IMR-90 (cell line): Measurements from ENCODE around the gene SEMA4D. TPM values are rescaled to one million over a fixed set of nuclear protein-coding genes. Genes with fewer than 3 reads are reported as not detected.

Source experiments
- ATAC-seq: fragments of 200-7000 bp; cut with Tn5 transposase; 2 replicates; pipeline ENCODE4 v1.9.1; 2020; ENCODE audit warnings: low read depth, mild to moderate bottlenecking, moderate library complexity
- BruUV-seq: library from RNA; stranded (reverse); fragments of 400-500 nt; replicated peaks from 2 replicates; lab custom pipeline; 2021; lab: Mats Ljungman, UMichigan
- CTCF ChIA-PET: fragments of 300-600 bp; formaldehyde crosslinking; extraction: SDS; loops from one replicate; lab custom pipeline; 2021; ENCODE audit warnings: antibody characterized with exemption; lab: Yijun Ruan, JAX
- POLR2A ChIA-PET: fragments of 300-600 bp; sonication (Branson Sonifier 250); formaldehyde crosslinking; loops from one replicate; lab custom pipeline; 2022; ENCODE audit warnings: antibody characterized with exemption; ENCODE audit not compliant: unreplicated experiment; lab: Charles Lee
- DNase-seq: peaks from one replicate; pipeline ENCODE4 v3.0.0; 2013
- H2AFZ ChIP-seq: replicated peaks from 2 replicates; pipeline ENCODE3; 2013; ENCODE audit warnings: low read length, mild to moderate bottlenecking; ENCODE audit not compliant: poor library complexity
- H2AK5ac ChIP-seq: 2 replicates; pipeline ENCODE4 v1.6.1; 2013; ENCODE audit warnings: low read depth, low read length, inconsistent platforms
- H2AK9ac ChIP-seq: replicated peaks from 2 replicates; pipeline ENCODE3; 2013; ENCODE audit warnings: mild to moderate bottlenecking, low read depth, low read length, moderate library complexity; ENCODE audit not compliant: poor library complexity
- H2BK120ac ChIP-seq: 2 replicates; pipeline ENCODE4 v1.6.1; 2013; ENCODE audit warnings: low read depth, low read length, inconsistent platforms
- H2BK15ac ChIP-seq: 3 replicates; pipeline ENCODE4 v1.6.1; 2013; ENCODE audit warnings: low read depth, low read length, inconsistent platforms
- H2BK20ac ChIP-seq: 2 replicates; pipeline ENCODE4 v1.6.1; 2013; ENCODE audit warnings: low read depth, mild to moderate bottlenecking, inconsistent platforms, low read length, moderate library complexity
- H2BK5ac ChIP-seq: 2 replicates; pipeline ENCODE4 v1.6.1; 2013; ENCODE audit warnings: mild to moderate bottlenecking, low read depth, low read length, inconsistent platforms; ENCODE audit not compliant: poor library complexity, severe bottlenecking
- H3K14ac ChIP-seq: replicated peaks from 2 replicates; pipeline ENCODE4 v1.6.1; 2013; ENCODE audit warnings: low read depth, low read length, inconsistent platforms
- H3K18ac ChIP-seq: 2 replicates; pipeline ENCODE4 v1.6.1; 2013; ENCODE audit warnings: low read depth, low read length, control low read depth
- H3K23ac ChIP-seq: 2 replicates; pipeline ENCODE4 v1.6.1; 2013; ENCODE audit warnings: low read depth, low read length, inconsistent platforms
- H3K27ac ChIP-seq: 2 replicates; pipeline ENCODE4 v1.5.1; 2013; ENCODE audit warnings: mild to moderate bottlenecking, control low read depth, low read length; ENCODE audit not compliant: insufficient read depth
- H3K27me3 ChIP-seq: 2 replicates; pipeline ENCODE4 v1.6.1; 2013; ENCODE audit warnings: low read length; ENCODE audit not compliant: control insufficient read depth, insufficient read depth
- H3K36me3 ChIP-seq: 2 replicates; pipeline ENCODE4 v1.6.1; 2013; ENCODE audit warnings: low read length, mixed read lengths; ENCODE audit not compliant: control insufficient read depth, insufficient read depth
- H3K4ac ChIP-seq: 2 replicates; pipeline ENCODE4 v1.6.1; 2013; ENCODE audit warnings: low read depth, low read length, inconsistent platforms
- H3K4me1 ChIP-seq: 2 replicates; pipeline ENCODE4 v1.6.1; 2013; ENCODE audit warnings: low read length, mixed read lengths; ENCODE audit not compliant: control insufficient read depth, insufficient read depth
- H3K4me2 ChIP-seq: 2 replicates; pipeline ENCODE4 v1.6.1; 2013; ENCODE audit warnings: low read depth, mild to moderate bottlenecking, control low read depth, low read length, moderate library complexity
- H3K4me3 ChIP-seq: 2 replicates; pipeline ENCODE4 v1.5.1; 2013; ENCODE audit warnings: low read depth, mild to moderate bottlenecking, control low read depth, low read length, moderate library complexity; ENCODE audit not compliant: insufficient read depth
- H3K56ac ChIP-seq: 2 replicates; pipeline ENCODE4 v1.6.1; 2013; ENCODE audit warnings: low read length, inconsistent platforms; ENCODE audit not compliant: insufficient read depth; ENCODE audit errors: extremely low read depth
- H3K79me1 ChIP-seq, 2 experiments: 2 replicates each; pipeline ENCODE4 v1.6.1; 2013; ENCODE audit warnings: low read length in 2 of 2, inconsistent platforms in 1 of 2, low read depth in 1 of 2
- H3K9ac ChIP-seq: 2 replicates; pipeline ENCODE4 v1.6.1; 2013; ENCODE audit warnings: low read depth, low read length, control low read depth
- H3K9me1 ChIP-seq: 2 replicates; pipeline ENCODE4 v1.6.1; 2013; ENCODE audit warnings: low read length, inconsistent platforms; ENCODE audit not compliant: insufficient read depth
- H3K9me3 ChIP-seq: 2 replicates; pipeline ENCODE4 v1.6.1; 2013; ENCODE audit warnings: low read length; ENCODE audit not compliant: control insufficient read depth, insufficient read depth
- H4K20me1 ChIP-seq: 2 replicates; pipeline ENCODE4 v1.6.1; 2013; ENCODE audit warnings: low read length, inconsistent platforms; ENCODE audit not compliant: insufficient read depth
- H4K5ac ChIP-seq: 2 replicates; pipeline ENCODE4 v1.6.1; 2013; ENCODE audit warnings: mild to moderate bottlenecking, low read depth, low read length, control low read depth
- H4K8ac ChIP-seq, 2 experiments: 2 replicates each; pipeline ENCODE4 v1.6.1; 2013; ENCODE audit warnings: low read depth in 2 of 2, low read length in 2 of 2, control low read depth in 1 of 2, inconsistent platforms in 1 of 2
- H4K91ac ChIP-seq: 2 replicates; pipeline ENCODE4 v1.6.1; 2013; ENCODE audit warnings: low read depth, low read length, inconsistent platforms; ENCODE audit not compliant: insufficient read depth
- BHLHE40 ChIP-seq: fragments of 150-350 bp; IDR thresholded peaks from 2 replicates; pipeline ENCODE4 v1.6.1; 2016; ENCODE audit warnings: mild to moderate bottlenecking, low read depth, low read length
- CEBPB ChIP-seq: IDR thresholded peaks from 2 replicates; pipeline ENCODE4 v1.6.1; 2012; ENCODE audit warnings: low read depth, low read length, improper control_type of control experiment
- CHD1 ChIP-seq: IDR thresholded peaks from 2 replicates; pipeline ENCODE4 v1.6.1; 2012; ENCODE audit warnings: low read depth, low read length, improper control_type of control experiment
- FOS ChIP-seq: fragments of 150-350 bp; IDR thresholded peaks from 2 replicates; pipeline ENCODE4 v1.6.1; 2016; ENCODE audit warnings: low read depth, low read length
- MAFK ChIP-seq: IDR thresholded peaks from 2 replicates; pipeline ENCODE4 v1.6.1; 2012; ENCODE audit warnings: low read depth, low read length, improper control_type of control experiment
- MAZ ChIP-seq: IDR thresholded peaks from 2 replicates; pipeline ENCODE4 v1.6.1; 2012; ENCODE audit warnings: low read depth, mild to moderate bottlenecking, low read length, improper control_type of control experiment, moderate library complexity, borderline replicate concordance
- MXI1 ChIP-seq: IDR thresholded peaks from 2 replicates; pipeline ENCODE4 v1.6.1; 2012; ENCODE audit warnings: low read depth, mild to moderate bottlenecking, low read length, moderate library complexity, borderline replicate concordance
- NFE2L2 ChIP-seq: fragments of 150-350 bp; IDR thresholded peaks from 2 replicates; pipeline ENCODE4 v1.6.1; 2016; ENCODE audit warnings: low read depth, mild to moderate bottlenecking, low read length
- POLR2A ChIP-seq: IDR thresholded peaks from 2 replicates; pipeline ENCODE4 v1.6.1; 2012; ENCODE audit warnings: mild to moderate bottlenecking, low read depth, low read length
- RAD21 ChIP-seq: IDR thresholded peaks from 2 replicates; pipeline ENCODE4 v1.6.1; 2012; ENCODE audit warnings: low read length, improper control_type of control experiment
- RCOR1 ChIP-seq: IDR thresholded peaks from 2 replicates; pipeline ENCODE4 v1.6.1; 2012; ENCODE audit warnings: mild to moderate bottlenecking, low read length, improper control_type of control experiment; ENCODE audit not compliant: insufficient replicate concordance
- RFX5 ChIP-seq: IDR thresholded peaks from 2 replicates; pipeline ENCODE4 v1.8.0; 2012; ENCODE audit warnings: low read depth, mild to moderate bottlenecking, low read length, moderate library complexity
- SMC3 ChIP-seq: fragments of 150-350 bp; IDR thresholded peaks from 2 replicates; pipeline ENCODE4 v1.6.1; 2016; ENCODE audit warnings: low read depth, mild to moderate bottlenecking, antibody characterized with exemption, low read length, moderate library complexity
- WGBS, 2 experiments: methylation state at CpG; one replicate each; pipeline versions ENCODE4 v1.1.5 to v1.1.7; 2013; ENCODE audit warnings: missing lambda C conversion rate in 2 of 2; ENCODE audit not compliant: insufficient read length in 1 of 2; ENCODE audit errors: extremely low coverage in 2 of 2; 5-methylcytosine and 5-hydroxymethylcytosine counted together
- dilution Hi-C: fragments of 300-500 bp; cut with HindIII; formaldehyde crosslinking; loops from one replicate; pipeline ENCODE4 v1.14.3; 2018; ENCODE audit warnings: low sequenced_read_pairs; ENCODE audit not compliant: unreplicated experiment
- in situ Hi-C: fragments of 300-500 bp; cut with MboI; formaldehyde crosslinking; loops from 3 replicates; pipeline ENCODE4 v1.14.3; 2019; ENCODE audit warnings: low sequenced_read_pairs, inconsistent platforms, mixed read lengths
- intact Hi-C: fragments of 100-400 bp; cut with micrococcal nuclease; formaldehyde crosslinking; loops from 2 replicates; pipeline ENCODE4 v1.10.0; 2022
- polyA plus RNA-seq, 3 experiments: library from polyadenylated mRNA; depleted of rRNA; stranded (reverse); fragments of >200 nt; gene quantifications; 2 replicates each; pipeline ENCODE4 v1.2.3, GENCODE V29; 2012; ENCODE audit warnings: low replicate concordance in 1 of 3
- total RNA-seq: library from RNA; depleted of rRNA; stranded (reverse); fragments of >200 nt; gene quantifications from 2 replicates; pipeline ENCODE4 v1.2.3, GENCODE V29; 2012
- TF ChIP-seq, protein P1 (sequence below): fragments of 150-350 bp; IDR thresholded peaks from 2 replicates; pipeline ENCODE4 v1.6.1; 2017; ENCODE audit warnings: mild to moderate bottlenecking, antibody characterized with exemption, low read length, low read depth
- TF ChIP-seq, protein P2 (sequence below): conservative IDR thresholded peaks from 2 replicates; pipeline ENCODE4 v1.5.1; 2012; ENCODE audit warnings: mild to moderate bottlenecking, low read depth, low read length, improper control_type of control experiment
- TF ChIP-seq, protein P3 (sequence below): fragments of 150-350 bp; IDR thresholded peaks from 2 replicates; pipeline ENCODE4 v1.6.1; 2016; ENCODE audit warnings: low read depth, mild to moderate bottlenecking, low read length, moderate library complexity, borderline replicate concordance

The SEMA4D gene
- total and polyA plus RNA-seq, 2 of the 4 experiments (the other 2 are of a cell fraction), result 0.90 to 1.5 TPM

DNA sequence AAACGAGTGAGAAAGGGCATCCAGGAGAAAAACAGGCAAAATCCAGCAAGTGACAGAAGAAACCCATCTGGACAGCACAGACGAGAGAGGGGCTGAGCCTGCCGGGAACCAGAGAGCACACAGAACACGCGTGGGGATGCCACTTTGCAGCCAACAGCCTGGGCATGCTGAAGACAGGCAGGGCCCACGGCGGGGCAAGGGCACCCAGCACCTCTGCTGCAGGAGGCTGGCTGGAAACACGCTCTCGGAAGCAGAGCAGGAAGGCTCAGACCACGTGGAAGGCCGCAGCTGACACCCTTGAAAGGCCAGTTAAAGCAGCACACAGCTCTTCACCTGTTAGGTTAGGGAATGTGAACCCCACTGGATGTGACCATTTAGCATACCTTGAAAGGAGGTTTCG lies 103.5 kb downstream of the SEMA4D start:
- H3K4ac ChIP-seq, result no peak overlapping the region
- no peaks in the 10 kb centered on the region for H3K27me3 ChIP-seq
- H3K23ac ChIP-seq, result no peak overlapping the region
- no peaks in the 10 kb centered on the region for H3K79me1 ChIP-seq
- in situ Hi-C loops, result no loop called here
- POLR2A ChIA-PET, result no interaction called here
- no peak overlapping the region for H3K4me2 ChIP-seq
- no peak overlapping the region for H4K5ac ChIP-seq
- H3K9ac ChIP-seq, result no peak overlapping the region
- H2AK9ac ChIP-seq, result no peak overlapping the region
- H3K18ac ChIP-seq, result no peak overlapping the region
- no peak overlapping the region for H3K4me3 ChIP-seq
- H2BK20ac ChIP-seq, result no peak overlapping the region
- TF ChIP-seq NFE2L2 (no peak), CHD1 (no peak), RAD21 (no peak), FOS (no peak), MAZ (no peak), BHLHE40 (no peak), RFX5 (no peak), POLR2A (no peak), MXI1 (no peak), RCOR1 (no peak), MAFK (no peak), SMC3 (no peak), CEBPB (no peak)
- TF ChIP-seq, protein P1, sequence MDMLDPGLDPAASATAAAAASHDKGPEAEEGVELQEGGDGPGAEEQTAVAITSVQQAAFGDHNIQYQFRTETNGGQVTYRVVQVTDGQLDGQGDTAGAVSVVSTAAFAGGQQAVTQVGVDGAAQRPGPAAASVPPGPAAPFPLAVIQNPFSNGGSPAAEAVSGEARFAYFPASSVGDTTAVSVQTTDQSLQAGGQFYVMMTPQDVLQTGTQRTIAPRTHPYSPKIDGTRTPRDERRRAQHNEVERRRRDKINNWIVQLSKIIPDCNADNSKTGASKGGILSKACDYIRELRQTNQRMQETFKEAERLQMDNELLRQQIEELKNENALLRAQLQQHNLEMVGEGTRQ, result no peak
- TF ChIP-seq, protein P2, sequence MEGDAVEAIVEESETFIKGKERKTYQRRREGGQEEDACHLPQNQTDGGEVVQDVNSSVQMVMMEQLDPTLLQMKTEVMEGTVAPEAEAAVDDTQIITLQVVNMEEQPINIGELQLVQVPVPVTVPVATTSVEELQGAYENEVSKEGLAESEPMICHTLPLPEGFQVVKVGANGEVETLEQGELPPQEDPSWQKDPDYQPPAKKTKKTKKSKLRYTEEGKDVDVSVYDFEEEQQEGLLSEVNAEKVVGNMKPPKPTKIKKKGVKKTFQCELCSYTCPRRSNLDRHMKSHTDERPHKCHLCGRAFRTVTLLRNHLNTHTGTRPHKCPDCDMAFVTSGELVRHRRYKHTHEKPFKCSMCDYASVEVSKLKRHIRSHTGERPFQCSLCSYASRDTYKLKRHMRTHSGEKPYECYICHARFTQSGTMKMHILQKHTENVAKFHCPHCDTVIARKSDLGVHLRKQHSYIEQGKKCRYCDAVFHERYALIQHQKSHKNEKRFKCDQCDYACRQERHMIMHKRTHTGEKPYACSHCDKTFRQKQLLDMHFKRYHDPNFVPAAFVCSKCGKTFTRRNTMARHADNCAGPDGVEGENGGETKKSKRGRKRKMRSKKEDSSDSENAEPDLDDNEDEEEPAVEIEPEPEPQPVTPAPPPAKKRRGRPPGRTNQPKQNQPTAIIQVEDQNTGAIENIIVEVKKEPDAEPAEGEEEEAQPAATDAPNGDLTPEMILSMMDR, result no peak
- TF ChIP-seq, protein P3, sequence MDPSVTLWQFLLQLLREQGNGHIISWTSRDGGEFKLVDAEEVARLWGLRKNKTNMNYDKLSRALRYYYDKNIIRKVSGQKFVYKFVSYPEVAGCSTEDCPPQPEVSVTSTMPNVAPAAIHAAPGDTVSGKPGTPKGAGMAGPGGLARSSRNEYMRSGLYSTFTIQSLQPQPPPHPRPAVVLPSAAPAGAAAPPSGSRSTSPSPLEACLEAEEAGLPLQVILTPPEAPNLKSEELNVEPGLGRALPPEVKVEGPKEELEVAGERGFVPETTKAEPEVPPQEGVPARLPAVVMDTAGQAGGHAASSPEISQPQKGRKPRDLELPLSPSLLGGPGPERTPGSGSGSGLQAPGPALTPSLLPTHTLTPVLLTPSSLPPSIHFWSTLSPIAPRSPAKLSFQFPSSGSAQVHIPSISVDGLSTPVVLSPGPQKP, result no peak
- intact Hi-C loops, result no loop called here
- H2AFZ ChIP-seq, result no peak overlapping the region
- no peak overlapping the region for H4K91ac ChIP-seq
- CTCF ChIA-PET, result no interaction called here
- BruUV-seq, result no TSS peak
- no peak overlapping the region for H3K56ac ChIP-seq
- peaks cover 16% of the 10 kb centered on the region for H3K4me1 ChIP-seq
- no peak overlapping the region for H2BK5ac ChIP-seq
- H4K20me1 ChIP-seq, result no peaks in the 10 kb centered on the region
- ATAC-seq (no peak), DNase-seq (no peak)
- no peak overlapping the region for H2BK120ac ChIP-seq
- H4K8ac ChIP-seq, result no peak overlapping the region
- no peak overlapping the region for H2BK15ac ChIP-seq
- no peak overlapping the region for H3K27ac ChIP-seq
- no peak overlapping the region for H3K14ac ChIP-seq
- dilution Hi-C loops, result no loop called here
- H3K9me3 ChIP-seq, result no peaks in the 10 kb centered on the region
- H2AK5ac ChIP-seq, result no peak overlapping the region
- peaks cover 41% of the 10 kb centered on the region for H3K36me3 ChIP-seq
- H3K9me1 ChIP-seq, result peaks cover 13% of the 10 kb centered on the region
- 75% methylated on average over 7 of the region's 12 CpGs; no CpG with 5 or more reads in 1 of the 2 experiments for WGBS, 2 experiments
